Midbrain (tissue), 1 donor: ENCODE data around the gene SPRYD3.
"Not testable (repeated sequence)": the region's sequence is repeated elsewhere in the genome, so short reads cannot be mapped to it uniquely, and the experiment has no call there.

ENCODE experiments used
- DNase-seq: peaks from one replicate; lab custom pipeline; 2025; lab: John Stamatoyannopoulos, UW

SPRYD3 gene

GRCh38 chr12:53079226-53080117 lies at the start of gene SPRYD3:
TSS of gene SPRYD3 (minus strand) at chr12:53079390. CDS start at chr12:53079333, 57 bp downstream.
- peak; percentile 99 for DNase-seq

GRCh38 chr12:53127169-53127568 lies 48.0 kb upstream of the SPRYD3 start:
- DNase-seq = no peak

- no peak for DNase-seq
These were observed 45.1 kb upstream of the SPRYD3 start for GRCh38 chr12:53124352-53124723.

- DNase-seq = no peak
These were observed 44.6 kb upstream of the SPRYD3 start for GRCh38 chr12:53123578-53124351.

GRCh38 chr12:53122961-53123468 lies 43.8 kb upstream of the SPRYD3 start:
- DNase-seq = no peak

- DNase-seq = no peak
These were observed 41.7 kb upstream of the SPRYD3 start for GRCh38 chr12:53120685-53121525.

GRCh38 chr12:53118751-53119300 lies 39.6 kb upstream of the SPRYD3 start:
- no peak for DNase-seq

- DNase-seq = no peak
These were observed 36.9 kb upstream of the SPRYD3 start for GRCh38 chr12:53115891-53116648.

- DNase-seq = no peak
These were observed 36.1 kb upstream of the SPRYD3 start for GRCh38 chr12:53115112-53115890.

- DNase-seq = no peak
These were observed 34.8 kb upstream of the SPRYD3 start for GRCh38 chr12:53113951-53114350.

- DNase-seq = no peak
These were observed 34.0 kb upstream of the SPRYD3 start for GRCh38 chr12:53113136-53113705.

GRCh38 chr12:53112431-53112830 lies 33.2 kb upstream of the SPRYD3 start:
- DNase-seq = not testable (repeated sequence)

GRCh38 chr12:53107122-53107521 lies 27.9 kb upstream of the SPRYD3 start:
- no peak for DNase-seq

- no peak for DNase-seq
These were observed 26.7 kb upstream of the SPRYD3 start for GRCh38 chr12:53105712-53106439.

- DNase-seq = no peak
These were observed 26.1 kb upstream of the SPRYD3 start for GRCh38 chr12:53105256-53105655.

- DNase-seq = no peak
These were observed 24.7 kb upstream of the SPRYD3 start for GRCh38 chr12:53103860-53104305.

- DNase-seq = no peak
These were observed 24.0 kb upstream of the SPRYD3 start, which contains the start of gene SOAT2 for GRCh38 chr12:53102883-53103807. TSS of gene SOAT2 (plus strand) at chr12:53103486. CDS start at chr12:53103578, 92 bp downstream.
